ENCODE data around the gene JPH2. TPM values are rescaled to one million over a fixed set of nuclear protein-coding genes. Genes with fewer than 3 reads are reported as not detected.

Gene JPH2
- total RNA-seq, 1 donor from 2014 or later = not detected

GRCh38 chr20:44079291-44079690, 107.7 kb downstream of the JPH2 start:
- no peak for DNase-seq (ENCODE audit: low read depth, low spot score)

- DNase-seq (ENCODE audit: low read depth, low spot score) = no peak
Observed at GRCh38 chr20:44075950-44076232, 111.1 kb downstream of the JPH2 start.

- no peak for DNase-seq (ENCODE audit: low read depth, low spot score)
Observed at GRCh38 chr20:44075191-44075949, 111.6 kb downstream of the JPH2 start.

- no peak for DNase-seq (ENCODE audit: low read depth, low spot score)
Observed at GRCh38 chr20:44074252-44075151, 112.5 kb downstream of the JPH2 start.

- DNase-seq (ENCODE audit: low read depth, low spot score) = no peak
Observed at GRCh38 chr20:44073675-44074071, 113.3 kb downstream of the JPH2 start.

- no peak for DNase-seq (ENCODE audit: low read depth, low spot score)
Observed at GRCh38 chr20:44073011-44073674, 113.8 kb downstream of the JPH2 start.

GRCh38 chr20:44072384-44072783, 114.6 kb downstream of the JPH2 start:
- DNase-seq (ENCODE audit: low read depth, low spot score) = no peak

GRCh38 chr20:44071526-44072111, 115.4 kb downstream of the JPH2 start:
- no peak for DNase-seq (ENCODE audit: low read depth, low spot score)

GRCh38 chr20:44071057-44071456, 115.9 kb downstream of the JPH2 start:
- no peak for DNase-seq (ENCODE audit: low read depth, low spot score)

- no peak for DNase-seq (ENCODE audit: low read depth, low spot score)
Observed at GRCh38 chr20:44070139-44070900, 116.7 kb downstream of the JPH2 start.

- no peak for DNase-seq (ENCODE audit: low read depth, low spot score)
Observed at GRCh38 chr20:44069203-44070011, 117.6 kb downstream of the JPH2 start.

GRCh38 chr20:44068316-44069201, 118.4 kb downstream of the JPH2 start:
- DNase-seq (ENCODE audit: low read depth, low spot score) = no peak

- DNase-seq (ENCODE audit: low read depth, low spot score) = no peak
Observed at GRCh38 chr20:44067650-44068081, 119.3 kb downstream of the JPH2 start.

GRCh38 chr20:44066645-44067606, 120.1 kb downstream of the JPH2 start:
- DNase-seq (ENCODE audit: low read depth, low spot score) = no peak

- DNase-seq (ENCODE audit: low read depth, low spot score) = no peak
Observed at GRCh38 chr20:44065401-44066340, 121.3 kb downstream of the JPH2 start.

- no peak for DNase-seq (ENCODE audit: low read depth, low spot score)
Observed at GRCh38 chr20:44064501-44065400, 122.2 kb downstream of the JPH2 start.

Measured in pulmonary artery endothelial cell (primary cell).